ENCODE data around the gene ADH1C. TPM values are rescaled to one million over a fixed set of nuclear protein-coding genes. Genes with fewer than 3 reads are reported as not detected.

ADH1C gene
- total and polyA plus RNA-seq, 9 of the 15 experiments (the other 6 are each of a cell fraction or from before 2014, with no cell fraction given), result 0.40 TPM; not detected in 8

- TF ChIP-seq CHD7 (IDR thresholded peaks at IDR 0.05; ENCODE audit: low read depth, low read length), result no peak
- no peak for TF ChIP-seq E2F4 (CRISPR knock-in tag; IDR thresholded peaks at IDR 0.05; ENCODE audit: low read depth)
- TF ChIP-seq ATF4 (CRISPR knock-in tag; IDR thresholded peaks at IDR 0.05), result no peak
- no peak for TF ChIP-seq ZNF280B (CRISPR knock-in tag; IDR thresholded peaks at IDR 0.05)
- TF ChIP-seq ZNF449 (CRISPR knock-in tag; IDR thresholded peaks at IDR 0.05), result no peak
- no peak for TF ChIP-seq NR2C2 (CRISPR knock-in tag; IDR thresholded peaks at IDR 0.05)
- no peak for TF ChIP-seq NR2C2 (tag; IDR thresholded peaks at IDR 0.05)
- no peak for TF ChIP-seq TARDBP (IDR thresholded peaks at IDR 0.05)
- TF ChIP-seq GTF2B (IDR thresholded peaks at IDR 0.05; ENCODE audit: extremely low read depth, insufficient read length), result no peak
- no peak for TF ChIP-seq DDX20 (tag; IDR thresholded peaks at IDR 0.05; ENCODE audit: low read depth)
- TF ChIP-seq CBFA2T2 (conservative IDR thresholded peaks at IDR 0.05), result no peak
Observed at GRCh38 chr4:99378876-99379275, 26.3 kb upstream of the ADH1C start (continued).
